ENCODE measurements around the gene NDE1. TPM values are rescaled to one million over a fixed set of nuclear protein-coding genes. Genes with fewer than 3 reads are reported as not detected.
A peak's percentile ranks its signal among the peaks of the same experiment; 100 is the strongest.
"Not testable (repeated sequence)": the region's sequence is repeated elsewhere in the genome, so short reads cannot be mapped to it uniquely, and the experiment has no call there.

NDE1 gene
- total RNA-seq, 1 donor from 2014 or later: 55.0 TPM

DNA sequence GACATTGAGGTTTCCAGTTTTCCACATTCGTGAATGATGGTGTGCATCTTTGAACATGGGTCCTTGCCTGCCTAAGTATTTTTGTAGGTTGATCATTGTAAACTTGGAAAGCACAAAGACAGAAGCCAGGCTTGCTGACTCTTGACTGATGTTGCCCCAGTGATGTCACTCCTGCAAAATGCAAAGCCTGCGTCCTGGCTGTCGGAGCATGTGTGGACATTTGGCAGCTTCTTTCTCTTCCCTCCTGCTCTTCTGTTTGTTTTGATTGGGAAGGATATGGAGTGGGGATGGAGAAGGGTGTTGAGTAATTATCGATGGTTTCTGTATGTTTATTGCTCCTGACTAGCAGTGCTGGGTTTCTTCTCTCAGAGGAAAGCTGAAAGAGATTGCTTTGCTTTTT is 3.2 kb downstream of the NDE1 start:
- peaks cover 34% of the 10 kb centered on the region for H3K4me1 ChIP-seq
- H3K4me3 ChIP-seq: no peak overlapping the region
- no peak for DNase-seq (ENCODE audit: extremely low spot score in 2 of 2)
- intact Hi-C loops (cut with DNase I): loop anchor here (2.0 kb wide), 1 partner anchor 62 kb away; no protein-coding TSS in a partner anchor
- H3K27me3 ChIP-seq: no peaks in the 10 kb centered on the region
- no peaks in the 10 kb centered on the region for H3K9me3 ChIP-seq
- H3K36me3 ChIP-seq: no peaks in the 10 kb centered on the region
- H3K27ac ChIP-seq: peak overlapping the region; percentile 53
- peak in 1 of 2 donors; percentile 56 for TF ChIP-seq POLR2AphosphoS5 (IDR thresholded peaks at IDR 0.05; ENCODE audit: insufficient read depth in 1 of 2, low read depth in 1 of 2)
- TF ChIP-seq, protein P1, sequence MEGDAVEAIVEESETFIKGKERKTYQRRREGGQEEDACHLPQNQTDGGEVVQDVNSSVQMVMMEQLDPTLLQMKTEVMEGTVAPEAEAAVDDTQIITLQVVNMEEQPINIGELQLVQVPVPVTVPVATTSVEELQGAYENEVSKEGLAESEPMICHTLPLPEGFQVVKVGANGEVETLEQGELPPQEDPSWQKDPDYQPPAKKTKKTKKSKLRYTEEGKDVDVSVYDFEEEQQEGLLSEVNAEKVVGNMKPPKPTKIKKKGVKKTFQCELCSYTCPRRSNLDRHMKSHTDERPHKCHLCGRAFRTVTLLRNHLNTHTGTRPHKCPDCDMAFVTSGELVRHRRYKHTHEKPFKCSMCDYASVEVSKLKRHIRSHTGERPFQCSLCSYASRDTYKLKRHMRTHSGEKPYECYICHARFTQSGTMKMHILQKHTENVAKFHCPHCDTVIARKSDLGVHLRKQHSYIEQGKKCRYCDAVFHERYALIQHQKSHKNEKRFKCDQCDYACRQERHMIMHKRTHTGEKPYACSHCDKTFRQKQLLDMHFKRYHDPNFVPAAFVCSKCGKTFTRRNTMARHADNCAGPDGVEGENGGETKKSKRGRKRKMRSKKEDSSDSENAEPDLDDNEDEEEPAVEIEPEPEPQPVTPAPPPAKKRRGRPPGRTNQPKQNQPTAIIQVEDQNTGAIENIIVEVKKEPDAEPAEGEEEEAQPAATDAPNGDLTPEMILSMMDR (IDR thresholded peaks at IDR 0.05): no peak

DNA sequence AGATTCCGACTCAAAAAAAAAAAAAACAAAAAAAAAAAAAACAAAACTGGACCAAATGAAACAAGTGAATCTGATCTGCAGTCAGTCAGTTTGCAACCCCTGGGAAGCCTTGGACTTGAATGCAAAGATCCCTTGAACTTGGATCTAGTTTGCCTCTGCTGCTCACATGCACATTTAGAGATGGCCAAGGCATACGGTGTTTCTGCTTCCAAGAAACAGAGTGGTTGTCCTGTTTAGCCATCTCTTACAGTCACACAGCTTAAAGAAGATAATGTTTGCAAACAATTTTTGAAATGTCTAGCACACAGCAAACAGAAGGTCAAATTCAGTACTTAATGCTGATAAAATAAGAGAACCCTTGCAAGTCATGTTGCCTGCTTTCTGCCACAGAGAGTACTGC is 4.5 kb downstream of the NDE1 start:
- Histone ChIP-seq H3K36me3 (no peaks in the 10 kb centered on the region), H3K4me1 (peaks cover 37% of the 10 kb centered on the region), H3K27ac (no peak overlapping the region), H3K9me3 (no peaks in the 10 kb centered on the region), H3K4me3 (no peak overlapping the region), H3K27me3 (no peaks in the 10 kb centered on the region)
- intact Hi-C loops (cut with DNase I): no loop called here
- TF ChIP-seq POLR2AphosphoS5 (IDR thresholded peaks at IDR 0.05; ENCODE audit: insufficient read depth in 1 of 2, low read depth in 1 of 2) (no peak), POLR2A (IDR thresholded peaks at IDR 0.05) (no peak)
- TF ChIP-seq, protein P1 (IDR thresholded peaks at IDR 0.05): no peak
- no peak for DNase-seq (ENCODE audit: extremely low spot score in 2 of 2)

DNA sequence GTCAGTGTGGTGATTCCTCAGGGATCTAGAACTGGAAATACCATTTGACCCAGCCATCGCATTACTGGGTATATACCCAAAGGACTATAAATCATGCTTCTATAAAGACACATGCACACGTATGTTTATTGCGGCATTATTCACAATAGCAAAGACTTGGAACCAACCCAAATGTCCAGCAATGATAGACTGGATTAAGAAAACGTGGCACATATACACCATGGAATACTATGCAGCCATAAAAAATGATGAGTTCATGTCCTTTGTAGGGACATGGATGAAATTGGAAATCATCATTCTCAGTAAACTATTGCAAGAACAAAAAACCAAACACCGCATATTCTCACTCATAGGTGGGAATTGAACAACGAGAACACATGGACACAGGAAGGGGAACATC is 5.5 kb downstream of the NDE1 start:
- peaks cover 34% of the 10 kb centered on the region for H3K4me1 ChIP-seq
- intact Hi-C loops (cut with DNase I); H3K4me3 ChIP-seq; H3K9me3 ChIP-seq; DNase-seq (ENCODE audit: extremely low spot score in 2 of 2); H3K27me3 ChIP-seq; H3K27ac ChIP-seq; H3K36me3 ChIP-seq: not testable (repeated sequence)

DNA sequence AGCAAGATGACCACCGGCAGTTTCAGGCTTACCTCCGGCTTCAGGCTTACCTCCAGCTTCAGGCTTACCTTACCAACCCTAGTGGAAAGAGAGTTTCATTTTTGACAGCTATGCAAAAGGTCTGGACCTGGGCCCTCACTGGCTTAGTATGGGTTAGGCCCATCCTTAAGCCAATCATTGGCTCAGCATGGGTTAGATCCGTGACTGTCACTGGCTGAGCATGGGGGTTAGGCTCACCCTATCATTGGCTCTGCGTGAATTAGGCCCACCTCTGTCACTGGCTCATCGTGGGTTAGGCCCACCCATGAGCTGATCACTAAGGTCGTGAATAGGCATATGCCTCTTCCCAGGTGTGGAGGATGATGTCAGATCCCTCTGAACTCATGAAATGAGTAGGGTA is 8.1 kb downstream of the NDE1 start:
- Histone ChIP-seq H3K9me3 (no peaks in the 10 kb centered on the region), H3K4me3 (no peak overlapping the region), H3K27me3 (no peaks in the 10 kb centered on the region), H3K27ac (no peak overlapping the region), H3K4me1 (peaks cover 17% of the 10 kb centered on the region), H3K36me3 (peaks cover 0 to 6% of the 10 kb centered on the region in 2 donors)
- DNase-seq (ENCODE audit: extremely low spot score in 2 of 2): no peak
- TF ChIP-seq, protein P1 (IDR thresholded peaks at IDR 0.05): no peak
- TF ChIP-seq POLR2AphosphoS5 (IDR thresholded peaks at IDR 0.05; ENCODE audit: insufficient read depth in 1 of 2, low read depth in 1 of 2): no peak
- TF ChIP-seq POLR2A (IDR thresholded peaks at IDR 0.05): no peak
- intact Hi-C loops (cut with DNase I): no loop called here

DNA sequence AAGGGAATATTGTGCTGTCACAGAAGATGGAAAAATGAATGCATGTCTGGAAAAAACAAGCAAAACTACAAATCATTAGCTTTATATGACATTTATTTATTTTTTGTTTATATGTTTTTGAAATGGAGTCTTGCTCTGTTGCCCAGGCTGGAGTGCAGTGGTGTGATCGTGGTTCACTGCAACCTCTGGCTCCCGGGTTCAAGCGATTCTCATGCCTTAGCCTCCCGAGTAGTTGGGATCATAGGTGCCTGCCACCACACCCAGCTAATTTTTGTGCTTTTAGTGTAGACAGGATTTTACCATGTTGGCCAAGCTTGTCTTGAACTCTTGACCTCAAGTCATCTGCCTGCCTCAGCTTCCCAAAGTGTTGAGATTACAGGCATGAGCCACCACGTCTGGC is 8.5 kb downstream of the NDE1 start:
- DNase-seq (ENCODE audit: extremely low spot score in 2 of 2): no peak
- Histone ChIP-seq H3K27me3 (no peaks in the 10 kb centered on the region), H3K9me3 (no peaks in the 10 kb centered on the region), H3K27ac (no peak overlapping the region), H3K4me1 (peaks cover 13% of the 10 kb centered on the region), H3K4me3 (no peak overlapping the region), H3K36me3 (peaks cover 0 to 6% of the 10 kb centered on the region in 2 donors)
- intact Hi-C loops (cut with DNase I): no loop called here
- TF ChIP-seq POLR2AphosphoS5 (IDR thresholded peaks at IDR 0.05; ENCODE audit: insufficient read depth in 1 of 2, low read depth in 1 of 2) (no peak), POLR2A (IDR thresholded peaks at IDR 0.05) (no peak)
- TF ChIP-seq, protein P1 (IDR thresholded peaks at IDR 0.05): no peak

DNA sequence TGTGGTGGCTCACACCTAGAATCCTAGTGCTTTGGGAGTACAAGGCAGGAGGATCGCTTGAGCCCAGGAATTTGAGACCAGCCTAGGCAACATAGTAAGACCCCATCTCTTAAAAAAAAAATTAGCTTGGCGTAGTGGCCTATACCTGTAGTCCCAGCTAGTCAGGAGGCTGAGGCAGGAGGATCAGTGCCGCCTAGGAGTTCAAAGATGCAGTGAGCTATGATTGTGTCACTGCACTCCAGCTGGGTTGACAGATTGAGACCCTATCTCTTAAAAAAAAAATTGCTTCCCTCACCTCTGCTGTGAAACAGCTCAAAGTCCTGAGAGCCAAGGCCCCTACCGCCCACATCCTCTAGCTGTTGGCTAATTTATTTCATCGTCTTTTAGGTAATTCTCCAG is 10.2 kb downstream of the NDE1 start:
- peak overlapping the region; percentile 25 for H3K27ac ChIP-seq
- intact Hi-C loops (cut with DNase I): no loop called here
- H3K36me3 ChIP-seq: peaks cover 0 to 14% of the 10 kb centered on the region in 2 donors
- H3K4me3 ChIP-seq: no peak overlapping the region
- peaks cover 6% of the 10 kb centered on the region for H3K4me1 ChIP-seq
- no peaks in the 10 kb centered on the region for H3K9me3 ChIP-seq
- no peak for TF ChIP-seq POLR2A (IDR thresholded peaks at IDR 0.05)
- TF ChIP-seq, protein P1 (IDR thresholded peaks at IDR 0.05): no peak
- TF ChIP-seq POLR2AphosphoS5 (IDR thresholded peaks at IDR 0.05; ENCODE audit: insufficient read depth in 1 of 2, low read depth in 1 of 2): no peak
- no peaks in the 10 kb centered on the region for H3K27me3 ChIP-seq
- no peak for DNase-seq (ENCODE audit: extremely low spot score in 2 of 2)
